T-helper 17 cell (primary cell): ENCODE measurements around the gene GIMAP4. TPM values are rescaled to one million over a fixed set of nuclear protein-coding genes. Genes with fewer than 3 reads are reported as not detected.
"Not testable (repeated sequence)": the region's sequence is repeated elsewhere in the genome, so short reads cannot be mapped to it uniquely, and the experiment has no call there.

ENCODE experiments used
- ATAC-seq: fragments of 150-1000 bp; cut with Tn5 transposase; 2 replicates; pipeline ENCODE4 v1.10.0; 2021; ENCODE audit warnings: mild to moderate bottlenecking, moderate library complexity
- DNase-seq, 3 donors: peaks; one replicate each; pipeline versions ENCODE4 v3.0.0 to v3.0.0-alpha.2; 2020 to 2021
- H3K9me3 ChIP-seq: one replicate; pipeline ENCODE4 v1.7.0; 2013; ENCODE audit warnings: low read length, mild to moderate bottlenecking; ENCODE audit not compliant: control insufficient read depth, poor library complexity, severe bottlenecking
- H3K27ac Mint-ChIP-seq: one replicate; pipeline ENCODE4 v1.8.0; 2022; ENCODE audit warnings: mild to moderate bottlenecking, moderate library complexity, mixed read lengths
- H3K27me3 Mint-ChIP-seq: one replicate; pipeline ENCODE4 v1.8.0; 2022; ENCODE audit warnings: mixed read lengths
- H3K36me3 Mint-ChIP-seq: one replicate; pipeline ENCODE4 v1.8.0; 2022; ENCODE audit warnings: low read depth, mixed read lengths
- H3K4me1 Mint-ChIP-seq: one replicate; pipeline ENCODE4 v1.8.0; 2022; ENCODE audit warnings: mild to moderate bottlenecking, mixed read lengths
- H3K4me3 Mint-ChIP-seq: one replicate; pipeline ENCODE4 v1.8.0; 2022; ENCODE audit warnings: mild to moderate bottlenecking, moderate library complexity, mixed read lengths
- total RNA-seq, 4 donors: library from RNA in 2 of 4; stranded (reverse) in 2 of 4; gene quantifications; one replicate each; pipeline ENCODE4 v1.2.3 and lab custom pipeline; 2022 to 2026

GIMAP4 gene
- total RNA-seq, 2 donors from 2014 or later = 62.1 to 113 TPM

GRCh38 chr7:150587551-150587950 is 20.4 kb downstream of the GIMAP4 start:
- Mint-ChIP-seq H3K27me3 (no peaks in the 10 kb centered on the region), H3K4me3 (no peak overlapping the region), H3K36me3 (peaks cover 2% of the 10 kb centered on the region), H3K27ac (no peak overlapping the region), H3K4me1 (peaks cover 10% of the 10 kb centered on the region)
- DNase-seq = no peak
- ATAC-seq = no peak
- peaks cover 6% of the 10 kb centered on the region for H3K9me3 ChIP-seq

GRCh38 chr7:150594805-150595204 is 27.6 kb downstream of the GIMAP4 start:
- peaks cover 3% of the 10 kb centered on the region for H3K9me3 ChIP-seq
- no peak overlapping the region for H3K27ac Mint-ChIP-seq
- H3K4me3 Mint-ChIP-seq = no peak overlapping the region
- ATAC-seq = no peak
- peaks cover 11% of the 10 kb centered on the region for H3K4me1 Mint-ChIP-seq
- peaks cover 5% of the 10 kb centered on the region for H3K36me3 Mint-ChIP-seq
- no peak for DNase-seq
- H3K27me3 Mint-ChIP-seq = no peaks in the 10 kb centered on the region

GRCh38 chr7:150595361-150595760 is 28.2 kb downstream of the GIMAP4 start:
- ATAC-seq (no peak), DNase-seq (no peak)
- H3K9me3 ChIP-seq = peaks cover 3% of the 10 kb centered on the region
- no peaks in the 10 kb centered on the region for H3K27me3 Mint-ChIP-seq
- peaks cover 9% of the 10 kb centered on the region for H3K4me1 Mint-ChIP-seq
- H3K27ac Mint-ChIP-seq = no peak overlapping the region
- no peak overlapping the region for H3K4me3 Mint-ChIP-seq
- H3K36me3 Mint-ChIP-seq = peaks cover 5% of the 10 kb centered on the region

- Mint-ChIP-seq H3K4me1 (peaks cover 23% of the 10 kb centered on the region), H3K27ac (peak overlapping the region; percentile 6), H3K4me3 (peak overlapping the region; percentile 16)
- H3K36me3 Mint-ChIP-seq, H3K9me3 ChIP-seq, H3K27me3 Mint-ChIP-seq, DNase-seq: not testable (repeated sequence)
- ATAC-seq = peak; percentile 64
These were observed 36.4 kb downstream of the GIMAP4 start for GRCh38 chr7:150603600-150603999.

- H3K9me3 ChIP-seq = peaks cover 3% of the 10 kb centered on the region
- H3K36me3 Mint-ChIP-seq = no peaks in the 10 kb centered on the region
- no peaks in the 10 kb centered on the region for H3K27me3 Mint-ChIP-seq
- H3K4me3 Mint-ChIP-seq = no peak overlapping the region
- ATAC-seq = no peak
- peaks cover 33% of the 10 kb centered on the region for H3K4me1 Mint-ChIP-seq
- no peak overlapping the region for H3K27ac Mint-ChIP-seq
- no peak for DNase-seq
These were observed 43.0 kb downstream of the GIMAP4 start for GRCh38 chr7:150610233-150610632.

GRCh38 chr7:150612925-150613324 is 45.7 kb downstream of the GIMAP4 start:
- Mint-ChIP-seq H3K4me3 (no peak overlapping the region), H3K36me3 (no peaks in the 10 kb centered on the region), H3K4me1 (peaks cover 26% of the 10 kb centered on the region), H3K27me3 (no peaks in the 10 kb centered on the region), H3K27ac (no peak overlapping the region)
- DNase-seq (no peak), ATAC-seq (no peak)
- H3K9me3 ChIP-seq = peaks cover 3% of the 10 kb centered on the region

- Mint-ChIP-seq H3K27ac (no peak overlapping the region), H3K4me3 (peak overlapping the region; percentile 3), H3K27me3 (no peaks in the 10 kb centered on the region), H3K36me3 (no peaks in the 10 kb centered on the region), H3K4me1 (peaks cover 22% of the 10 kb centered on the region)
- DNase-seq = no peak
- peaks cover 3% of the 10 kb centered on the region for H3K9me3 ChIP-seq
- ATAC-seq = no peak
These were observed 46.7 kb downstream of the GIMAP4 start for GRCh38 chr7:150613880-150614279.

GRCh38 chr7:150614426-150614825 is 47.2 kb downstream of the GIMAP4 start:
- not testable (repeated sequence) for H3K36me3 Mint-ChIP-seq, DNase-seq, H3K9me3 ChIP-seq, H3K27me3 Mint-ChIP-seq, ATAC-seq
- Mint-ChIP-seq H3K4me1 (peaks cover 22% of the 10 kb centered on the region), H3K4me3 (peak overlapping the region; percentile 47), H3K27ac (peak overlapping the region; percentile 60)

- H3K27me3 Mint-ChIP-seq, H3K36me3 Mint-ChIP-seq, DNase-seq, ATAC-seq, H3K9me3 ChIP-seq: not testable (repeated sequence)
- peak overlapping the region; percentile 47 for H3K4me3 Mint-ChIP-seq
- peak overlapping the region; percentile 60 for H3K27ac Mint-ChIP-seq
- peaks cover 27% of the 10 kb centered on the region for H3K4me1 Mint-ChIP-seq
These were observed 48.1 kb downstream of the GIMAP4 start for GRCh38 chr7:150615221-150615755.

GRCh38 chr7:150620061-150620460 is 52.9 kb downstream of the GIMAP4 start:
- H3K4me1 Mint-ChIP-seq = peaks cover 22% of the 10 kb centered on the region

GRCh38 chr7:150620617-150621371 is 53.6 kb downstream of the GIMAP4 start:
- DNase-seq (no peak), ATAC-seq (peak; percentile 60)
- Mint-ChIP-seq H3K4me1 (peaks cover 22% of the 10 kb centered on the region), H3K36me3 (no peaks in the 10 kb centered on the region), H3K27ac (peak overlapping the region; percentile 86), H3K4me3 (peak overlapping the region; percentile 25), H3K27me3 (no peaks in the 10 kb centered on the region)
- no peaks in the 10 kb centered on the region for H3K9me3 ChIP-seq

More at GRCh38 chr7:150620061-150620460, 52.9 kb downstream of the GIMAP4 start:
- Mint-ChIP-seq H3K27ac (peak overlapping the region; percentile 86), H3K27me3 (no peaks in the 10 kb centered on the region), H3K36me3 (no peaks in the 10 kb centered on the region), H3K4me3 (no peak overlapping the region)
- ATAC-seq = no peak
- no peaks in the 10 kb centered on the region for H3K9me3 ChIP-seq
- DNase-seq = no peak

GRCh38 chr7:150621376-150621775 is 54.2 kb downstream of the GIMAP4 start:
- Mint-ChIP-seq H3K27me3 (no peaks in the 10 kb centered on the region), H3K4me3 (peak overlapping the region; percentile 25), H3K36me3 (no peaks in the 10 kb centered on the region), H3K27ac (peak overlapping the region; percentile 86), H3K4me1 (peaks cover 22% of the 10 kb centered on the region)
- ATAC-seq (peak; percentile 37), DNase-seq (no peak)
- H3K9me3 ChIP-seq = no peaks in the 10 kb centered on the region
